HG02870 (cell line): Measurements from ENCODE around the gene C3orf80.
"Not testable (repeated sequence)": the region's sequence is repeated elsewhere in the genome, so short reads cannot be mapped to it uniquely, and the experiment has no call there.

Experiments
- ATAC-seq: cut with Tn5 transposase; IDR thresholded peaks from one replicate; pipeline ENCODE4 v1.9.1; 2021; ENCODE audit warnings: mild to moderate bottlenecking, moderate library complexity; ENCODE audit not compliant: unreplicated experiment

C3orf80 gene

DNA sequence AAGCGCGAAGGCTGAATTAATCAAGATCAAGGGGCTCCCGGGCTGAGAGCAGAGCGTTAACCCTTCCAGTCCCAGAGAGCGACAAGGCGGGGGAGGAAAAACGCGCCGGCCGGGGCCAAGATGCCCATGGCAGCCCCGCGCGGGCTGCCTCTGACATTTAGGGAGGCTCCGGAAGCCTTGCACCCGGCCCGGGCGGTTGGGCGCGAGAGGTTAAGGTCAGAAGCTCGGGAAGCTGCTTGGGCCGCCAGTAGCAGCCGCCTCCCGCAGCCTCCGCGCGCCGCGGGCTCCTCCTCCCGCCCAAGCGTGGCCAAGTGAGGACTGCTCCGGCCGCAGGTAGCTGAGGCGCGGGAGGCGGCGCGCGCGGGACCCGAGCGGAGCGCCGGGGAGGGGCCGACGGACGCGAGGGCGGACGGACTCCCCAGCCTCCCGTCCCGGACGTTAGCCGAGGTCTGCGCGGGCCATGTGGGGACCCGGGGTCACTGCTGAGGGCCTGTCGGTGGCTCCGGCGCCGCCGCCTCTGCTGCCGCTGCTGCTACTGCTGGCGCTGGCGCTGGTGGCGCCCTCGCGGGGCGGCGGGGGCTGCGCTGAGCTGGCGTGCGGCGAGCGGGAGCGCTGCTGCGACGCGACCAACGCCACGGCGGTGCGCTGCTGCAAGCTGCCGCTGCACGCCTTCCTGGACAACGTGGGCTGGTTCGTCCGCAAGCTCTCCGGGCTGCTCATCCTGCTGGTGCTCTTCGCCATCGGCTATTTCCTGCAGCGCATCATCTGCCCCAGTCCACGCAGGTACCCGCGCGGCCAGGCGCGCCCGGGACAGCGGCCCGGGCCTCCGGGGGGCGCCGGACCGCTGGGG is at the start of gene C3orf80:
C3orf80 (plus strand) TSS at position 247 of the 850 bp plus-strand sequence; CDS start at position 461, 214 bp downstream.
- peak; percentile 77 for ATAC-seq

DNA sequence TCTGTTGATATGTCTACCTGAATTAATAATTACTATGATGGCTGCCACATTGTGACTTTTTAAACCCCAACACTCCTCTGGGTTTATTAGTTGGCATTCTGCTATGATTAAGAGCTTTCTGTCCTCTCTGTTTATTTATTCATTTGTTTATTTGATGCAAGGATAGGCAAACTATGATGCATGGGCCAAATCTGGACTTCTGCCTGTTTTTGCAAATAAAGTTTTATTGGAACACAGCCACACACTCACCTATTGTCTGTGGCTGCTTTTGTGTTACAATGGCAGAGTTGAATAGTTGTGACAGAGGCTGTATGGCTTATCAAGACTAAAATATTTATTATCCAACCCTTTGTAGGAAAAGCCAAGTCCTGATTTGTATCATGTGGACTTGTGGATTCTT is 48.3 kb upstream of the C3orf80 start:
- no peak for ATAC-seq

GRCh38 chr3:160178661-160179060 is 46.6 kb upstream of the C3orf80 start:
- ATAC-seq, result not testable (repeated sequence)

DNA sequence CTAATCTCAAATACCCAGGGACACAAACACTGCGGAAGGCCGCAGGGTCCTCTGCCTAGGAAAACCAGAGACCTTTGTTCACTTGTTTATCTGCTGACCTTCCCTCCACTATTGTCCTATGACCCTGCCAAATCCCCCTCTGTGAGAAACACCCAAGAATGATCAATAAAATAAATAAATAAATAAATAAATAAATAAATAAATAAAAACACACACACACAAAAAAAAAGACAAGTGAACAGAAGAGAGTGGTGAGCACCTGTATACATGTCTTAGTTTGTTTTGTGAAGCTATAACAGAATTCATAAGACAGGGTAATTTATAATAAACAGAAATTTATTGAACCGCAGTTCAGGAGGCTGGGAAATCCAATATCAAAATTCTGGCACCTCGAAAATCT is 45.8 kb upstream of the C3orf80 start:
- not testable (repeated sequence) for ATAC-seq

GRCh38 chr3:160179906-160180305 is 45.3 kb upstream of the C3orf80 start:
- ATAC-seq, result no peak

- no peak for ATAC-seq
Observed at GRCh38 chr3:160180581-160181216, 44.5 kb upstream of the C3orf80 start.

GRCh38 chr3:160183345-160184076 is 41.7 kb upstream of the C3orf80 start:
- peak; percentile 48 for ATAC-seq

DNA sequence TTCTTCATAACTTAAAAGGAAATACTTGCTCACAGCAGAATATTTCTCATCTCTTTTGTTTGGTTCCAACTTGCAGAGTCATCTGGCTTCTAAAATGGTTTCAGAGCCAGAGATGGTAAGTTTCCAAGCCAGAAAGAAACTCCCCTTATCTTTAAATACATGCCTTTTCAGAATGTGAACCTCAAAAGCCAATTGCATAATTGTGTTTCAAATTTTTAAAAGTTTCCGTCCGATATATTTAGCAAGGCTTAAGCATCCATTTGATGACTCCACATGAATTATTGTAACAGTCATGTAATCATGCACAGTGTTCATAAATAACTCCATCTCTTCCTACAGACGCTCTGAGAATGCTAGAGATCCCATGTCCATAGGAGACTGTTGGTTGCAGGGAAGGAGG is 40.6 kb upstream of the C3orf80 start:
- ATAC-seq, result peak; percentile 36

- no peak for ATAC-seq
Observed at GRCh38 chr3:160185751-160186150, 39.5 kb upstream of the C3orf80 start.

DNA sequence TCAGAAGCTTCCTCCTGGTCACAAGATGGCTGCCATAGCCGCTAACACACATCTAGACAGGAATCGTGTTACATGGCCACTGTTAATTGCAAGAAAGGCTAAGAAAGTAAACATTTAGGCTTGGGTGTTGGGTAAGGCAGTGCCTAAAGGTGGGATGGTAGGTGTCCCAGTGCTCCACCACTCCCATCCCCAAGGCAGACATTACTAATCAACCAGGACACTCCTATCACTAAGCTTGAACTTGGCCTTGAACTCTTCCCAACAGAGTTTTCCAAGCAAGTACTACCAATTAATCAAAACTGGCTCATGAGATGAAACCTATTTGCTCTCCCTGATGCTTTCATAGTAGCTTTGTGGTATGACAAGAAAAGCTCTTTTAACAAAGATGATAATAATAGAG is 37.9 kb upstream of the C3orf80 start:
- no peak for ATAC-seq

- no peak for ATAC-seq
Observed at GRCh38 chr3:160192310-160193029, 32.8 kb upstream of the C3orf80 start.

GRCh38 chr3:160193644-160194192 is 31.5 kb upstream of the C3orf80 start:
- no peak for ATAC-seq

GRCh38 chr3:160194438-160194837 is 30.8 kb upstream of the C3orf80 start:
- no peak for ATAC-seq

DNA sequence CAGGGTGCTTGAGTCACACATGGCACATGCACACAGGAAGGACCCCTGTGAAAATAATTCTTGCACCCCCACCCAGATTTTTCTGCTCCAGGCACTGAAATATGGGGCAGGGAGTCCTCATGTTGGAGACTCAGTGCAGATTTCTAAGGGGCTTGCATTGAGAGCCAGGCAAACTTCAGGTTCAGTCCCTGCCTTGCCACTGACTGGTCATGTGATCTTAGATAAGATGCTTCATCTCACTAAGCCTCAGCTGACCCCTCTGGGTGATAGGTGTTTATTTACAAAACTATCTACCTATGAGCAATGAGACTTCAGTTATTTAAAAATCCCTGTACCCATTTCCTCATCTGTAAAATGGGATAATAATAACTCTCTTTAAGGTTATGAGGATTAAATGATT is 30.1 kb upstream of the C3orf80 start:
- ATAC-seq, result no peak

- ATAC-seq, result no peak
Observed at GRCh38 chr3:160196511-160197104, 28.6 kb upstream of the C3orf80 start.

DNA sequence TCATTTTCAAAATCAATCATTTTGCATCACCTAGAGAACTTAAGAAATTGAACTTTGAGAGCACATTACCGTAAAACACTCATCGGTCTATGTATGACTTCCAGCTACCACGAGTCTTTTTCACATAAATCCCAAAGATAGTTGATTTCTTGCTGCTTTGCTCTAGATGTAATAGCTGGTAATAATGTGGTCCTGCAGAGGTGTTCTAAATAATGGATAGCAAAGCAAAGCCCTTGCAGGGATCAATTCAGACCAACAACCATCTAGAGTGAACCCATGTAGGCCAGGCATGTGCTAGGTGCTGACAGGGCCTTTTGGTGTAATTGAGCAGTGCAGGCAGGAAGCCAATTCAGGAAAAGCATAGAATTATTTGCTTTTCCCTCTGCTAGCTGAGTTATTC is 26.1 kb upstream of the C3orf80 start:
- ATAC-seq, result no peak

- ATAC-seq, result no peak
Observed at GRCh38 chr3:160200353-160200752, 24.9 kb upstream of the C3orf80 start.

- not testable (repeated sequence) for ATAC-seq
Observed at GRCh38 chr3:160204396-160205011, 20.7 kb upstream of the C3orf80 start.

DNA sequence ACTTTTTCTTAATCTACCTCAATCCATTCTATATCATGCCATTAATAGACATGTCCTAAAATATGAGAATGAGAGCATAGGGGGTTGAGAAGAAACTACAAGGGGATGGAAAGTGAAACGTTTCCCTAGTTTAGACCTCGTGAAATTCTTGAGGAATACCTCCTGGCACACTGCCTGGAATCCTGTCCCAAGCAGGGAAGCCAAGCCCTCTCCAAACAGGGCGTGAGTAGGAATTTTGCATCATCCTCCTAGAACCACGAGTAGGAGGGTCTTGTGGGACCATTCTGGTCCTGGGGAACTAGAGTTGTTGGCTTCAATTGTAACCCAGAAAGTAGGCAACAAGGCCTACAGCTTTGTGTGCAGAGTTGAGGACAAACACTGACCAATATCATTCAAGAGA is 19.6 kb upstream of the C3orf80 start:
- ATAC-seq, result no peak

DNA sequence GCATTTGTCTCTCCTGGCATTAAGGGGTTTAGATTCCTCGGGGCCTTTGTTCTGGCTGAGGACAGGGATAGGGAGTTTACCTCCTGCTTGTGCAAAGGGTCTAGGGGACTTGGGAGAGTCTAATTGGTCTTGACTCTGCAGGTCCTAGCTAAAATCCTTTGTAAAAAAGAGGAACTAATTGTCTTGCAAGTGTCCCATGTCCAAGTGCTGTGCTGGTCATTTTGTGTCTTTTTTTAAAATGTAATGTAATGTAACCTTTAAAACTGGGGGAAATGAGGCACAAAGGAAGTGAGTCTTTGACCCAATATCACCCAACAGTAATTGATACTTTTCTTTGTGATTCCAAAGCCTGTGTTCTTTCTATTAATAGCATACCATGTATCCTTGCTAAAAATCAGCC is 14.9 kb upstream of the C3orf80 start:
- ATAC-seq, result no peak
